T-cell (primary cell): ENCODE data around the gene C2orf74. TPM values are rescaled to one million over a fixed set of nuclear protein-coding genes. Genes with fewer than 3 reads are reported as not detected.
"Not testable (repeated sequence)": the region's sequence is repeated elsewhere in the genome, so short reads cannot be mapped to it uniquely, and the experiment has no call there.

ENCODE experiments used
- ATAC-seq, 4 experiments: fragments of 200-7000 bp in 3 of 4; fragments of 150-1000 bp in 1 of 4; cut with Tn5 transposase; replicated peaks in 1 of 4; 1 replicate in 3 of 4; 2 replicates in 1 of 4; pipeline ENCODE4 v1.10.0; 2021; ENCODE audit warnings: moderate library complexity in 3 of 4, mild to moderate bottlenecking in 2 of 4, moderate number of reproducible peaks in 1 of 4
- CTCF ChIA-PET, 2 donors: fragments of 300-600 bp; sonication (Branson Sonifier 250); formaldehyde crosslinking; loops; one replicate each; lab custom pipeline; 2022; ENCODE audit warnings: antibody characterized with exemption in 2 of 2; lab: Charles Lee
- POLR2A ChIA-PET, 2 donors: fragments of 300-600 bp; sonication (Branson Sonifier 250); formaldehyde crosslinking; loops; one replicate each; lab custom pipeline; 2022; ENCODE audit warnings: antibody characterized with exemption in 2 of 2; lab: Charles Lee
- DNase-seq, 35 experiments: peaks; one replicate each; pipeline versions ENCODE4 v3.0.0 to v3.0.0-alpha.2; 2013 to 2023
- H3K27ac ChIP-seq: one replicate; pipeline ENCODE4 v1.5.1; 2013; ENCODE audit warnings: low read length
- H3K27me3 ChIP-seq, 2 experiments: replicated peaks in 1 of 2; 1 replicate in 1 of 2; 2 replicates in 1 of 2; pipeline versions ENCODE4 v1.6.1 to v1.7.0; 2013; ENCODE audit warnings: low read length in 1 of 2, mixed read lengths in 1 of 2; ENCODE audit not compliant: control insufficient read depth in 2 of 2, insufficient read depth in 2 of 2; ENCODE audit errors: extremely low read depth in 1 of 2
- H3K36me3 ChIP-seq, 2 donors: 1 replicate in 1 of 2; 2 replicates in 1 of 2; pipeline versions ENCODE4 v1.6.1 to v1.7.0; 2013; ENCODE audit warnings: low read length in 1 of 2; ENCODE audit not compliant: control insufficient read depth in 2 of 2, insufficient read depth in 1 of 2; ENCODE audit errors: extremely low read depth in 1 of 2
- H3K4me1 ChIP-seq, 2 experiments: 1 replicate in 1 of 2; 2 replicates in 1 of 2; pipeline versions ENCODE4 v1.6.1 to v1.7.0; 2013; ENCODE audit warnings: low read length in 2 of 2, mixed read lengths in 1 of 2; ENCODE audit not compliant: insufficient read depth in 2 of 2, control insufficient read depth in 1 of 2; ENCODE audit errors: extremely low read depth in 1 of 2
- H3K4me3 ChIP-seq, 2 donors: 1 replicate in 1 of 2; 2 replicates in 1 of 2; pipeline versions ENCODE4 v1.5.1 to v1.7.0; 2013; ENCODE audit warnings: mild to moderate bottlenecking in 2 of 2, low read length in 1 of 2, moderate library complexity in 1 of 2; ENCODE audit not compliant: control insufficient read depth in 1 of 2; ENCODE audit errors: extremely low read depth in 1 of 2
- H3K9me3 ChIP-seq: 2 replicates; pipeline ENCODE4 v1.7.0; 2013
- H3K27ac Mint-ChIP-seq, 2 donors: one replicate each; pipeline ENCODE4 v1.8.0; 2020 to 2021; ENCODE audit warnings: mild to moderate bottlenecking in 2 of 2, mixed read lengths in 2 of 2
- H3K27me3 Mint-ChIP-seq, 2 donors: one replicate each; pipeline ENCODE4 v1.8.0; 2021 to 2022; ENCODE audit warnings: mixed read lengths in 2 of 2
- H3K36me3 Mint-ChIP-seq: one replicate; pipeline ENCODE4 v1.8.0; 2021; ENCODE audit warnings: mixed read lengths
- H3K4me1 Mint-ChIP-seq, 3 donors: one replicate each; pipeline ENCODE4 v1.8.0; 2020 to 2022; ENCODE audit warnings: mixed read lengths in 3 of 3, mild to moderate bottlenecking in 1 of 3
- H3K4me3 Mint-ChIP-seq, 3 donors: one replicate each; pipeline ENCODE4 v1.8.0; 2020 to 2022; ENCODE audit warnings: mild to moderate bottlenecking in 3 of 3, mixed read lengths in 3 of 3, moderate library complexity in 3 of 3
- H3K9me3 Mint-ChIP-seq, 3 donors: one replicate each; pipeline ENCODE4 v1.8.0; 2020 to 2022; ENCODE audit warnings: mixed read lengths in 3 of 3
- WGBS: methylation state at CpG from one replicate; pipeline ENCODE4 v1.1.5; 2013; ENCODE audit warnings: missing lambda C conversion rate; ENCODE audit not compliant: insufficient coverage; 5-methylcytosine and 5-hydroxymethylcytosine counted together
- total RNA-seq, 35 experiments: library from RNA in 6 of 35; stranded (reverse) in 6 of 35; fragments of 120-200 nt in 1 of 35; gene quantifications; one replicate each; pipeline versions ENCODE4 v1.2.1 to v1.2.4 and lab custom pipeline; 2013 to 2026

Gene C2orf74
- total RNA-seq, 5 donors from 2014 or later (not counting 1 experiment from before 2014, with no cell fraction given), result 5.2 to 18.8 (median 12.0) TPM

DNA sequence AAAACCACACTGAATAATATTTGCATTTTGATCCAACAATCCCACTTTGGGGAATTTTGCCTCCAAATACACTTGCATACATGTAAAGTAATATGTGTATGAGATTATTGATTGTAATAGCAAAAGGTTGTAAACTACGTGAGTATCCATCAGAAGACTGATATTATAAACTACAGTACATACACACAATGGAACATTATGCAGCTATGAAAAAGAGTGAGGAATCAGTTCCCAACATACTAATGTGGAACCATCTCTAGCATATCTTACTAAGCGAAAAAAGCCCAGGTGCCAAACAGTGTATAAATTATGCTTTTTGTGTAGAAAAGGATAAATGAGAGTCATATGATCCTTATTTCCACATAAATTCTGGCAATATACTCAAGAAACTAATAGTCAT lies 16.0 kb upstream of the C2orf74 start:
- WGBS, result no CpG with 5 or more reads among the region's 2 CpGs
- ATAC-seq (no peak), DNase-seq (no peak)
- peaks cover 17% of the 10 kb centered on the region for H3K36me3 Mint-ChIP-seq
- H3K4me1 ChIP-seq, result peaks cover 5 to 14% of the 10 kb centered on the region in 2 experiments
- H3K27me3 Mint-ChIP-seq, result no peaks in the 10 kb centered on the region
- no peaks in the 10 kb centered on the region for H3K27me3 ChIP-seq
- H3K9me3 Mint-ChIP-seq, result no peaks in the 10 kb centered on the region
- ChIA-PET CTCF (interaction anchor here in 1 of 2 donors (0.6 to 1.3 kb wide), 2 partner anchors 23 to 30 kb away, joined by 3 read pairs; no protein-coding TSS in a partner anchor), POLR2A (interaction anchor here in 1 of 2 donors (1.5 kb wide), 1 partner anchor 31 kb away, joined by 5 read pairs; no protein-coding TSS in a partner anchor)
- H3K4me3 ChIP-seq, result no peak overlapping the region
- H3K4me3 Mint-ChIP-seq, result peak overlapping the region; percentile 82 to 90 (median 87)
- H3K9me3 ChIP-seq, result no peaks in the 10 kb centered on the region
- H3K36me3 ChIP-seq, result peaks cover 0 to 18% of the 10 kb centered on the region in 2 donors
- peaks cover 6 to 19% (median 12%) of the 10 kb centered on the region in 3 donors for H3K4me1 Mint-ChIP-seq
- H3K27ac Mint-ChIP-seq, result peak overlapping the region in 1 of 2 donors; percentile 22
- H3K27ac ChIP-seq, result no peak overlapping the region

DNA sequence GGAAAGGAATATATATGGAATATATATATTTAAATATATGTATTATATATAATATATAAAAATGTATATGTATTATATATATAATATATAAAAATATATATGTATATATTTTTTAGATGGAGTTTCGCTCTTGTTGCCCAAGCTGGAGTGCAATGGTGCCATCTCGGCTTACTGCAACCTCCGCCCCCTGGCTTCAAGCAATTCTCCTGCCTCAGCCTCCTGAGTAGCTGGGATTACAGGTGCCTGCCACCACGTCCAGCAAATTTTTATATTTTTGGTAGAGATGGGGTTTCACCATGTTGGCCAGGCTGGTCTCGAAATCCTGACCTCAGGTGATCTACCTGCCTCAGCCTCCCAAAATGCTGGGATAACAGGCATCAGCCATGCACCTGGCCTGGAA lies 13.9 kb upstream of the C2orf74 start:
- H3K27ac ChIP-seq, DNase-seq, H3K27me3 Mint-ChIP-seq, H3K9me3 ChIP-seq, H3K4me3 Mint-ChIP-seq, H3K4me3 ChIP-seq, H3K27me3 ChIP-seq, H3K27ac Mint-ChIP-seq, ATAC-seq, CTCF ChIA-PET, POLR2A ChIA-PET, H3K9me3 Mint-ChIP-seq: not testable (repeated sequence)
- 90% methylated on average over 2 of the region's 5 CpGs for WGBS
- peaks cover 0 to 21% of the 10 kb centered on the region in 2 donors for H3K36me3 ChIP-seq
- Mint-ChIP-seq H3K4me1 (peaks cover 6 to 19% (median 12%) of the 10 kb centered on the region in 3 donors), H3K36me3 (peaks cover 19% of the 10 kb centered on the region)
- H3K4me1 ChIP-seq, result peaks cover 5 to 14% of the 10 kb centered on the region in 2 experiments

DNA sequence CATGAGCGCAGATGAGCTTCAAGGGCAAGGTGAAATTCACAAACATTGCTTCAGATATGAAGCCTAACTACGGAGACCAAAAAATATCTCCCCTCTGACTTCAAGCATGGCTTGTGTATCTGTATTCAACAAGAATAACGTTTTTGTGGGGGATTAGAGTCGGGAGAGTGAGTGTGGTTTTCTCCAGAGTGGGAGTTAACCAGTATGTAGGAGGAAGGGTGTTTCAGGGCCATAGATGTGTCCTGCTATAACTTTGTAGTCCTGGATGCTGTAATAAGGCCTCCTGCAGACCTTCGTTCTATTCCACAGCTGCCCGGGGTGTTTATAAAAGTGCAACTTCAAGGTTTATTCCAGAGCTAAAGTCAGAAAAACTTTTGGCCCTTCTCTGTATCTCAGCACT lies 12.9 kb upstream of the C2orf74 start:
- CTCF ChIA-PET, result no interaction called here
- H3K27me3 ChIP-seq, result no peaks in the 10 kb centered on the region
- peaks cover 0 to 21% of the 10 kb centered on the region in 2 donors for H3K36me3 ChIP-seq
- ATAC-seq (no peak), DNase-seq (no peak)
- no peak overlapping the region for H3K27ac ChIP-seq
- H3K27me3 Mint-ChIP-seq, result no peaks in the 10 kb centered on the region
- peaks cover 6 to 19% (median 12%) of the 10 kb centered on the region in 3 donors for H3K4me1 Mint-ChIP-seq
- no peak overlapping the region for H3K27ac Mint-ChIP-seq
- POLR2A ChIA-PET, result no interaction called here
- H3K4me3 ChIP-seq, result no peak overlapping the region
- peaks cover 19% of the 10 kb centered on the region for H3K36me3 Mint-ChIP-seq
- H3K4me3 Mint-ChIP-seq, result no peak overlapping the region
- no peaks in the 10 kb centered on the region for H3K9me3 ChIP-seq
- no peaks in the 10 kb centered on the region for H3K9me3 Mint-ChIP-seq
- WGBS, result 93% methylated on average over 2 of the region's 6 CpGs
- peaks cover 5 to 14% of the 10 kb centered on the region in 2 experiments for H3K4me1 ChIP-seq

DNA sequence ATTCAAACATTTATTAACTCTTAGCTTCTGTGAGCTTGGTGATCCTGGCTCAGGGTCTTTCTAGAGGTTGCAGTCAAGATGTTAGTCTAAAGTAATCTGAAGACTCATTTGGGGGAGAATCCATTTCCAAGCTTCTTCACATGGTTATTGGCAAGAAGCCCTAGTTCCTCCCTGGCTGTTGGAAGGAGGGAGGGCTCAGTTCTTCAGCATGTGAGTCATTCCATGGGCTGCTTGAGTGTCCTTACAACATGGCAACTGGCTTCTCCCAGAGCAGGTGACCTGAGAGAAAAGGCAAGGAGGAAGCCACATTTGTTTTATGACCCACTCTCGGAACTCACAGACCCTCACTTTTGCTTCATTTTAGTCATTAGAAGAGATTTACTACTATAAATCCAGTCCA lies 10.6 kb upstream of the C2orf74 start:
- Mint-ChIP-seq H3K36me3 (peaks cover 24% of the 10 kb centered on the region), H3K27ac (no peak overlapping the region), H3K4me3 (no peak overlapping the region), H3K27me3 (no peaks in the 10 kb centered on the region), H3K4me1 (peaks cover 2 to 6% (median 5%) of the 10 kb centered on the region in 3 donors), H3K9me3 (no peaks in the 10 kb centered on the region)
- CTCF ChIA-PET, result interaction anchor here in 1 of 2 donors (0.6 kb wide), 1 partner anchor 15 kb away, joined by 3 read pairs; no protein-coding TSS in a partner anchor
- no CpG with 5 or more reads among the region's 1 CpG for WGBS
- H3K4me1 ChIP-seq, result no peaks in the 10 kb centered on the region
- H3K4me3 ChIP-seq, result no peak overlapping the region
- H3K27ac ChIP-seq, result no peak overlapping the region
- no peaks in the 10 kb centered on the region for H3K9me3 ChIP-seq
- DNase-seq (no peak), ATAC-seq (no peak)
- H3K27me3 ChIP-seq, result no peaks in the 10 kb centered on the region
- POLR2A ChIA-PET, result interaction anchor here in 1 of 2 donors (0.7 kb wide), 1 partner anchor 249 kb away, joined by 10 read pairs; no protein-coding TSS in a partner anchor
- H3K36me3 ChIP-seq, result peaks cover 0 to 21% of the 10 kb centered on the region in 2 donors

DNA sequence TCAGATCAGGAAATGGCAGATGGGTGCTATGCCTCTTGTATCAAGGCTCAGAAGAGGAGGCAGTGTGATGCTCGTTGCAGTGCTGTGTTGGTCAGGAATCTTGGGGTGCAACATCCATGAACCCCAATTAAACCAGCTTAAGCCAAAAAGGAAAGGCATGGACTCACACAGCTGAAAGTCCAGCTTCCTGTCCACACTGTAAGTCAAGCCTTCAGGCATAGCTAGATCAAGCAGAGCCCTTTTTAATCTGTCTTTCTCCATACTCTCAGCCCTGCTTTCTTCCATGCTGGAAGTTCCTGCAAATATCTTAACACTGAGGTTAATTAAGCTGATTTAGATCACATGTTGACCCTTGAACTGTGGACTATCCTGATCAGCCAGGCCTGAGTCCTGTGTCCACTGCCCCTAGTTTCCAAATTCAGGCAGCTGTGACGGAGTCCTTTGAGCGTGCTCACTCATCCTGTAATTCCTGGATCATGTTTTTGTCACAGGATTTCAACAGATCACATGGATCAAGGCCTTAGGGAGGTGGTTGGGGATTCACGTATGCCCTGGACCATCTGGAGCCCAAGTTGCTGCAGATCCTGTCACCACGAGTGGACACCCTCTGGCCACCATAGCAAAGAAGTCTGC lies 4.5 kb upstream of the C2orf74 start:
- H3K27me3 ChIP-seq, result no peaks in the 10 kb centered on the region
- Mint-ChIP-seq H3K4me1 (peaks cover 0 to 20% (median 6%) of the 10 kb centered on the region in 3 donors), H3K36me3 (peaks cover 40% of the 10 kb centered on the region), H3K4me3 (no peak overlapping the region), H3K27ac (no peak overlapping the region), H3K9me3 (peaks cover 0 to 9% (median 8%) of the 10 kb centered on the region in 3 donors), H3K27me3 (no peaks in the 10 kb centered on the region)
- H3K4me3 ChIP-seq, result no peak overlapping the region
- 93% methylated on average over 3 of the region's 5 CpGs for WGBS
- POLR2A ChIA-PET, result interaction anchor here in 1 of 2 donors (0.6 kb wide), 1 partner anchor 128 kb away, joined by 3 read pairs; no protein-coding TSS in a partner anchor
- CTCF ChIA-PET, result no interaction called here
- H3K27ac ChIP-seq, result no peak overlapping the region
- ATAC-seq (no peak), DNase-seq (no peak)
- no peaks in the 10 kb centered on the region for H3K9me3 ChIP-seq
- H3K4me1 ChIP-seq, result peaks cover 0 to 2% of the 10 kb centered on the region in 2 experiments
- H3K36me3 ChIP-seq, result peaks cover 3 to 8% of the 10 kb centered on the region in 2 donors

DNA sequence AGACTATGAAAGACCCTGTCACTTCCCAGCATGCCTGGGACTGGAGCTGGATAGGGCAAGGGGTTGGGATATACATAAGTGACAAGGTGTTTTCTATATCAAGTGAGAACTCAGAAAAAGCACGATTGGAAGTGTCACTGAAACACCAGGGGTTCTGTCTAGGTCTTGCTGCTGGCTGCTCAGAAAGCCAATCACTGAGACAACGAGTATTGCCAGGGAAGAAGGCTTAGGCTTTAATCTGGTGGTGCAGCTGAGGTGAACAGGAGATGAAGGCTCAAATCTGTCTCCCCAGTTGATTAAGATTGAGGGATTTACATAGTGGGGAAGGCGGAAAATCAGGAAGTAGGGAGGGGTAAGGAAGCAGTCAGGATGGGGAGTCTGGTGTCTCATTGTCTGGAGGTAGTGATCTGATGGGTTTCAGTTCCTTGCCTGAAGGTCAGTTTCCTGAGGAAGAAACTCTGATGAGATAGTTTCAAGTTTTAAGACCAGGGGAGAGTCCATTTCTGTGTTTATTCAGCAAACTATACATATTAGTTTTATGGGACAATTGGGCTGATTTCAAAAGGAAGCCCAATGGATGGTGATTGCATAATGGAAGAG lies 3.5 kb upstream of the C2orf74 start:
- DNase-seq (no peak), ATAC-seq (no peak)
- Histone ChIP-seq H3K27ac (no peak overlapping the region), H3K4me3 (no peak overlapping the region), H3K36me3 (peaks cover 6 to 14% of the 10 kb centered on the region in 2 donors), H3K4me1 (peaks cover 0 to 3% of the 10 kb centered on the region in 2 experiments), H3K27me3 (no peaks in the 10 kb centered on the region), H3K9me3 (no peaks in the 10 kb centered on the region)
- no peaks in the 10 kb centered on the region for H3K27me3 Mint-ChIP-seq
- ChIA-PET CTCF (no interaction called here), POLR2A (no interaction called here)
- H3K4me3 Mint-ChIP-seq, result no peak overlapping the region
- H3K4me1 Mint-ChIP-seq, result peaks cover 0 to 20% (median 6%) of the 10 kb centered on the region in 3 donors
- peaks cover 0 to 9% (median 8%) of the 10 kb centered on the region in 3 donors for H3K9me3 Mint-ChIP-seq
- peaks cover 47% of the 10 kb centered on the region for H3K36me3 Mint-ChIP-seq
- WGBS, result 81% methylated on average over 3 of the region's 3 CpGs
- H3K27ac Mint-ChIP-seq, result no peak overlapping the region
